ENCODE data around the gene NECTIN1. TPM values are rescaled to one million over a fixed set of nuclear protein-coding genes. Genes with fewer than 3 reads are reported as not detected.
A peak's percentile ranks its signal among the peaks of the same experiment; 100 is the strongest.

NECTIN1 gene
- total RNA-seq, 3 donors from 2014 or later, result 19.6 to 48.9 (median 45.1) TPM

DNA sequence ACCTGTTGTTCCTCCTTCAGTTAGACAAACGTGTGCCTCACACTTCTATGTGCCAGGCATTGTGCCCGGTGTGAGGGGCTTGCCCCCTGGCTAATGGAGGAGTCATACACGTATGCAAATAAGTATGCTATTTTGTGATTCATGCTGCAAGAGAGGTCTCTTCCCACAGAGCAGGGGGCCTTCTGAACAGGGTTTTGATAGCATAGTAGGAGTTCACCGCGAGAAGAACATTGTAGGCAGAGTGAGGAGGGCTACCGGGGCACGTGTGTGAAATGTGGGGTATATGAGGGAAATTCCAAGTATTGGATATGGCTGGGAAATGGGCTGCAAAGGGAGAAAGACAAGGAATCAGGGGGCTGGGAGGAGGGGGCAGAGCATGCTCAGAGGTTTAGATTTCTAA is 84.5 kb downstream of the NECTIN1 start:
- intact Hi-C loops (cut with DNase I, micrococcal nuclease), result no loop called here
- TF ChIP-seq, protein P1, sequence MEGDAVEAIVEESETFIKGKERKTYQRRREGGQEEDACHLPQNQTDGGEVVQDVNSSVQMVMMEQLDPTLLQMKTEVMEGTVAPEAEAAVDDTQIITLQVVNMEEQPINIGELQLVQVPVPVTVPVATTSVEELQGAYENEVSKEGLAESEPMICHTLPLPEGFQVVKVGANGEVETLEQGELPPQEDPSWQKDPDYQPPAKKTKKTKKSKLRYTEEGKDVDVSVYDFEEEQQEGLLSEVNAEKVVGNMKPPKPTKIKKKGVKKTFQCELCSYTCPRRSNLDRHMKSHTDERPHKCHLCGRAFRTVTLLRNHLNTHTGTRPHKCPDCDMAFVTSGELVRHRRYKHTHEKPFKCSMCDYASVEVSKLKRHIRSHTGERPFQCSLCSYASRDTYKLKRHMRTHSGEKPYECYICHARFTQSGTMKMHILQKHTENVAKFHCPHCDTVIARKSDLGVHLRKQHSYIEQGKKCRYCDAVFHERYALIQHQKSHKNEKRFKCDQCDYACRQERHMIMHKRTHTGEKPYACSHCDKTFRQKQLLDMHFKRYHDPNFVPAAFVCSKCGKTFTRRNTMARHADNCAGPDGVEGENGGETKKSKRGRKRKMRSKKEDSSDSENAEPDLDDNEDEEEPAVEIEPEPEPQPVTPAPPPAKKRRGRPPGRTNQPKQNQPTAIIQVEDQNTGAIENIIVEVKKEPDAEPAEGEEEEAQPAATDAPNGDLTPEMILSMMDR (IDR thresholded peaks at IDR 0.05), result no peak

GRCh38 chr11:119643876-119644225 is 85.1 kb downstream of the NECTIN1 start:
- ATAC-seq, result no peak
- no peaks in the 10 kb centered on the region for H3K36me3 ChIP-seq (ENCODE audit: low read depth)
- no peaks in the 10 kb centered on the region for H3K9me3 ChIP-seq
- DNase-seq, result no peak
- H3K4me1 ChIP-seq (ENCODE audit: low read depth), result no peaks in the 10 kb centered on the region
- no peak overlapping the region for H3K4me3 ChIP-seq
- TF ChIP-seq, protein P1 (IDR thresholded peaks at IDR 0.05), result no peak
- intact Hi-C loops (cut with DNase I, micrococcal nuclease), result no loop called here

More for the DNA sequence above, 84.5 kb downstream of the NECTIN1 start:
- Histone ChIP-seq H3K4me1 (ENCODE audit: low read depth) (no peaks in the 10 kb centered on the region), H3K9me3 (no peaks in the 10 kb centered on the region), H3K4me3 (no peak overlapping the region), H3K36me3 (ENCODE audit: low read depth) (no peaks in the 10 kb centered on the region)
- DNase-seq, result no peak
- no peak for ATAC-seq

DNA sequence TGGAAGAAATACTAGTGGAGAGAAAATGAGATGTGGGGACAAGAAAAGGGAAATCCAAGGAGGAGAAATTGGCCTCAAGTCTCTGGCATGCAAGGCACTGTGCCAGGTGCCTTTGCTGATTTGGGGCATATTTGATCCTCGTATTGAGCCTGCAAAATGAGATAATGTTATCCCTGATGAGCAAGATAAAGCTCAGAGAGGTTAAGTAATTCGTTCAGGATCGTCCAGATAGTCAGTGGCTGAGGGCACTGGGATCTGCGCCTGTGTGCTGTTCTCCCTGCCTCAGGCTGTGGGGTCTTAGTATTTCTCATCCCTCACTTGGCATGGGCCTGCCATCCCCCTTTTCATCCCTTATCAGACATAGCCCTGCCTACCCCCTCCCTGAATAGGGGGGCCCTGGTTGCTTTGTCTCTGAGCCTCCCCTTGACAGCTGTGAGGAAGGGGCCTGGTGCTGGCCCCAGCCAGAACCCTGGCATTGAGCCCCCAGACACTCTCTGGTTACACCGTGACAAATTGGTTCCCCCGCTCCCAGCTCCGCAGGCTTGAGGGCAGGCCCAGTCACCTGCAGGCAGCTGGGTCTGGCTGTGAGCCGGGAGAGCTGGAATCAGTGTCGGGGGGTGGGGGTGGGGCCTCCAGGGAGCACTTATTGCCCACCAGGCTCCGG is 85.7 kb downstream of the NECTIN1 start:
- ATAC-seq (no peak), DNase-seq (no peak)
- no peaks in the 10 kb centered on the region for H3K9me3 ChIP-seq
- intact Hi-C loops (cut with DNase I, micrococcal nuclease), result no loop called here
- TF ChIP-seq, protein P1 (IDR thresholded peaks at IDR 0.05), result no peak
- no peaks in the 10 kb centered on the region for H3K4me1 ChIP-seq (ENCODE audit: low read depth)
- no peaks in the 10 kb centered on the region for H3K36me3 ChIP-seq (ENCODE audit: low read depth)
- no peak overlapping the region for H3K4me3 ChIP-seq

DNA sequence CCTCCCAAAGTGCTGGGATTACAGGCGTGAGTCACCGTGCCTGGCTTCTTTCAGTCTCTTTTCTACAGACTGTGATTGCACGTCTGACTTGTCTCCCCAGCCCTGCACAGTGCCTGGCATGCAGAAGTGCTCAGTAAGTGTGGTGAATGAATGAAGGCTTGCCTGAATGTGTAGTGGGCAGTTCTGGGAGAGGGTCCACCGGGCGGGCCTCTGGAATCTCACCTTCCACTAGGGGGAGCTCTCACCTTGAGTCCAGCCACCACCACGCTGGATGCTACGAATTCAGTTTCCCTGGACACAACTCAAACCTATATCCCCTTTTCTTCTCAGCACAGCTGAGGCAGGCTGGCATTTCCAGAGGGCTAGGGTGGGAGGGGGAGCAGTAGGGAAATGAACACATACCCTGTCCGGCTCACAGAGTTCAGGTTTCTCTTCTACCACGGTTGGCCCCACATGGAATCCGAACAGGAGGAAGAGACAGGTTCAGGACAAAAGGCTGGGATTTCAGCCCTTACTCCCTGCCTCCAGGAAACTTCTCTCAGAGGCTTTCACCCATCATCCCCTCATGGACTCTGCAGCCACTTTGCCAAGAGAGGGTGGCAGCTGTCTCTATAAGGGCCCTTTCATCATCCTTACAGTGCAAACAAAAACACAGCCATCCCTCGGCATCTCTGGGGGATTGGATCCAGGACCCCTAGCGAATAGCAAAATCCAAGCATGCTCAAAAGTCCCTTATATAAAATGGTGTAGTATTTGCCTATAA is 86.8 kb downstream of the NECTIN1 start:
- peak; percentile 62 for ATAC-seq
- intact Hi-C loops (cut with DNase I, micrococcal nuclease), result no loop called here
- TF ChIP-seq, protein P1 (IDR thresholded peaks at IDR 0.05), result peak; percentile 9
- DNase-seq, result peak in 1 of 3 donors; percentile 35
- no peaks in the 10 kb centered on the region for H3K4me1 ChIP-seq (ENCODE audit: low read depth)
- H3K9me3 ChIP-seq, result no peaks in the 10 kb centered on the region
- H3K36me3 ChIP-seq (ENCODE audit: low read depth), result no peaks in the 10 kb centered on the region
- H3K4me3 ChIP-seq, result no peak overlapping the region

GRCh38 chr11:119640541-119640940 is 88.5 kb downstream of the NECTIN1 start:
- no peak for ATAC-seq
- Histone ChIP-seq H3K4me1 (ENCODE audit: low read depth) (no peaks in the 10 kb centered on the region), H3K4me3 (no peak overlapping the region), H3K9me3 (no peaks in the 10 kb centered on the region), H3K36me3 (ENCODE audit: low read depth) (no peaks in the 10 kb centered on the region)
- intact Hi-C loops (cut with DNase I, micrococcal nuclease), result no loop called here
- TF ChIP-seq, protein P1 (IDR thresholded peaks at IDR 0.05), result no peak
- no peak for DNase-seq
